ENCODE data around the gene MYO9B.

MYO9B gene

GRCh38 chr19:17240826-17241399 lies 165.3 kb downstream of the MYO9B start:
- no peak for DNase-seq (ENCODE audit: low read depth, low spot score)

GRCh38 chr19:17242431-17243208 lies 167.0 kb downstream of the MYO9B start:
- DNase-seq (ENCODE audit: low read depth, low spot score) = no peak

GRCh38 chr19:17243211-17243829 lies 167.7 kb downstream of the MYO9B start:
- DNase-seq (ENCODE audit: low read depth, low spot score) = no peak

GRCh38 chr19:17243830-17244617 lies 168.4 kb downstream of the MYO9B start:
- no peak for DNase-seq (ENCODE audit: low read depth, low spot score)

GRCh38 chr19:17244618-17245534 lies 169.3 kb downstream of the MYO9B start:
- no peak for DNase-seq (ENCODE audit: low read depth, low spot score)

- no peak for DNase-seq (ENCODE audit: low read depth, low spot score)
Observed at GRCh38 chr19:17245535-17245984, 170.0 kb downstream of the MYO9B start, which contains the start of gene NR2F6. Gene NR2F6, minus strand, starts transcription at chr19:17245919. Its CDS starts 699 bp downstream, at chr19:17245220.

GRCh38 chr19:17246681-17247425 lies 171.3 kb downstream of the MYO9B start:
- DNase-seq (ENCODE audit: low read depth, low spot score) = no peak

- no peak for DNase-seq (ENCODE audit: low read depth, low spot score)
Observed at GRCh38 chr19:17248011-17248776, 172.6 kb downstream of the MYO9B start.

GRCh38 chr19:17249887-17250548 lies 174.4 kb downstream of the MYO9B start:
- no peak for DNase-seq (ENCODE audit: low read depth, low spot score)

GRCh38 chr19:17254636-17255035 lies 179.1 kb downstream of the MYO9B start:
- DNase-seq (ENCODE audit: low read depth, low spot score) = no peak

- DNase-seq (ENCODE audit: low read depth, low spot score) = no peak
Observed at GRCh38 chr19:17255150-17255621, 179.6 kb downstream of the MYO9B start.

GRCh38 chr19:17256130-17256529 lies 180.6 kb downstream of the MYO9B start:
- DNase-seq (ENCODE audit: low read depth, low spot score) = no peak

- DNase-seq (ENCODE audit: low read depth, low spot score) = no peak
Observed at GRCh38 chr19:17259118-17259780, 183.7 kb downstream of the MYO9B start.

- DNase-seq (ENCODE audit: low read depth, low spot score) = no peak
Observed at GRCh38 chr19:17259934-17260333, 184.4 kb downstream of the MYO9B start.

- DNase-seq (ENCODE audit: low read depth, low spot score) = no peak
Observed at GRCh38 chr19:17260842-17261325, 185.3 kb downstream of the MYO9B start.

- no peak for DNase-seq (ENCODE audit: low read depth, low spot score)
Observed at GRCh38 chr19:17262557-17262956, 187.0 kb downstream of the MYO9B start.

Data from iPS DF 19.7 (cell line).